ENCODE data around the gene ACACA.

The ACACA gene

DNA sequence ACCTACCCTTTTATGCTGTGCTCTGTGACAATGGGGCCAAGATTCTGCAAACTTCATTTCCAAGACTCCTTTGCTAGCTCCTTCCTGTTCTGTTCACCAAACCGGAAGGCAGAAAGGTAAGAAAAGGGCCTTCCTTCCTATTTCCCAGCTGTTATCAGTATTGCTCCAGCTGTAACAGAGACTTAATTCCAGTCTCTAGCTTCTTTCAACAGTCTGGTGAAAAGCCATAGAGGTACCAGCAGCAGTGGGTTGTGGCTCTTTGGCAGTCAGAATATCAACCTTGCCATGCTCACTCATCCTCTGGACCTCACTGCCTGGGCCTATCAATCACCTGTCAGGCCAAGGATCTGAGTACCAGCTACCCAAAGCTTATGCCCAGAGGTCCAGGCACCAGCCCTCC lies 120.2 kb downstream of the ACACA start:
- no peak for DNase-seq

DNA sequence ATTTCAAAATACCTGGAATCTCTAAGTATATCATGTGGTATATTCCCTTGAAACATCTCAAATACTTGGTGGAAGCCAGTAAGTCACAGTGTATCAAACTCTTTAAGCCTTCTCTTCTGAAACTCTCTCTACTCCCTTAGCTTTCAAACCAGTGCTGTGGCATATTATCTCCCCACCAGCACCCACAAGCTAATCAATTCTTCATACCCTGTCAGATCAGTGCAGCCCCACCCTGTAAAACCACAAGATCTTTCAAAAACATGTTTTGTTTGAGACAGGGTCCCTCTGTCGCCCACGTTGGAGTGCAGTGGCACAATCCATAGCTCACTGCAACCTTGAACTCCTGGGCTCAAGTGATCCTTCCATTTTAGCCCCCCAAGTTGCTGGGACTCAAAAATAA lies 122.4 kb downstream of the ACACA start:
- no peak for DNase-seq

DNA sequence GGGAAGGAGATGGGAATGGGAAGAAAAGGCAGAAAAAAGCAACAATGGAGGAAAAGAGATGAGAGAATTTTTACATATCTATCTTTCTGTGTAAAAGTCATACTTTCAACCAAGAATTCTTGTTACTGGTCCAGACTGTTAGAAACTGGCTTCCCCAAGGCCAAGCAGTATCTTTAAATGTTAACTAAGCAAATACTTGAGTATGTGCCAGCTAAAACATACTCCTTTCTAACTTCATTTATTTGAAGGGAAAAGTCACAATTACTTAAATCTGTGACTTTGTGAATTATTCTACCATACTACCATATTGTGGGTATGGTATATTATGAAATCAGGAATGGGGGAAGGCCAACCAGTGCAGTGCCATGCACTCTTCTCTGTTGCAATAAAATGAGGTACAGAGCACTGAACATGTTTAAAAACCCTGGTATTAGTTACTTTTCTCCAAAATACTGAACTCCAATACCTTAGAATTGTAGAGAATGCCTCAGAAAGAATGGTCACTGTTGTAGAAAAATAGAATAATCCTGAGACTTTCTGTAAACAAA lies 123.1 kb downstream of the ACACA start:
- no peak for DNase-seq

DNA sequence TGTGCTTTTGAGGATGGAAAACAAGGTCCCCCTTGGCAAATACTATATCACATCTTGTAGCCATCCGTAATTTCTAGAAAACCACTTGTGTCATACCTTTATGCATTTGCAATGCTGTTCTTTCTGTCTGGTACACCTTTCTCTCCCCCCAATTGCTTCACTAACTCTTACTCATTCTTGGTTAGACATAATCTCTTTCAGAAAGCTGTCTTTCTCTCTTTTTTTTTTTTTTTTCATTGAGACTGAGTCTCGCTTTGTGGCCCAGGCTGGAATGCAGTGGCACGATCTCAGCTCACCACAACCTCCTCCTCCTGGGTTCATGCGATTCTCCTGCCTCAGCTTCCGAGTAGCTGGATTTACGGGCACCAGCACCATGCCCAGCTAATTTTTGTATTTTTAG lies 125.8 kb downstream of the ACACA start:
- no peak for DNase-seq

DNA sequence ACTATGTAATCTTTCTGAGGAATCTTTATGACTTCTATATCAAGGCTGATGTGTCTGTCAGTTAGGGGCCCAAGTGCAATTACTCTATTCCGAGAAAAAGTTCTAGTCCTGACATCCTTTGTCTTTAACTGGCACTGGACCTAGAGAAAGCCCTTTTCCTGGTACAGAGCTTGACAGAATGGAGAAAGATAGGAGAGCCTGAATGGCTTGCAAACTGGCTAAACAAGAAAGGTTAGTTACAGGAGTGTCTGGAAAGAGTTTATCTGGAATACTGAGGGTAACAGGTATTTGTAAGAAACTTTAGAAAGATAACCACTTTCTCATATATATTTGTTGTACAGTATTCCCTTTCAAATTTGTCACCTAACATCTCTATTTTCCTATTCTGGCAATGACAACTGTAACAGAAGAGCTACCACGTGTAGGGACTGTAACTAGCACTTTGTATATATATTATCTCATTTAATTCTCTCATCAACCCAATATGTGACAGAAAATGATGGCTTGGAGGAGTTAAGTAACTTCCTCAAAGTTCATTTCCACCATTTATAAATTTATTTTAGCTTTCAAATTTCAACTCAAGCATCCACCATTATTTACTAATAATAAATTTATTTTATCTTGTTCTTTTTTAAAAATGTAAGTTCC lies 128.3 kb downstream of the ACACA start:
- DNase-seq = no peak

DNA sequence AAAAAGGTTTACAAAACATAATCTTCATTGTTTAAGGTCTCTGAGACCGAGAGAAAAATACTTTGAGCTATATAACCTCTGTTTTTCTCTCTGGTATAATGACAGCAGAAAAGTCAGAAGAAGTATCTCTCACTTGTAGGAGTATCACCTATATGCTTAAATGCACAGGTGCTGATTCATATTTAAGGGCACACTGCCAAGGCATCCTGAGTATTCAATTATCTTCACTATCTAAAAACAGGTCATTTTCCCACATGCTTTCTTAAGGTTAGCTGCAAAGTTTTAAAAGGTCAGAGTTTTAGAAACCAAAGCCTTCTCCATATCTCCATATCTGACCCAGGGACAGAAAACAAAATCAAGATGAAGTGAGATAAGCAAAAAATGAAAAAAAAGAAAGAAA lies 130.2 kb downstream of the ACACA start:
- DNase-seq = no peak

DNA sequence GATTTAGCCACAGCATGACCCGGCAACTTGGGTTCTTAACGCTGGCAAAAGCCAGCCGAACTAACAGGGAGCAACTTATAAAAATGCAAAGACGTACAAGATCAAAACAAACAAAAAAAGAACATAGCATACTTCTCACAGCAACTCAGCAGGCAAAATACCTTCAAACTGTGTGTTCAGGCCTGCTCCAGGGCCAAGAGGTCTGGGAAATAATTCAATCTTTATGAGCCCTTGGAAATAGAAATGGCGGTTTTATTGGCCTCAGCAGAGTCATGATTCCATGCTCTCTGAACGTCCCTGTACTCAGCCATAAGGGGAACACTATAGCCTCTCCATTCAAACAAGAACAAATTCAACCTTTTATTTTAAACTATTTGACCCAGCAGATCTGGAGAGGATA lies 132.2 kb downstream of the ACACA start:
- DNase-seq = no peak

DNA sequence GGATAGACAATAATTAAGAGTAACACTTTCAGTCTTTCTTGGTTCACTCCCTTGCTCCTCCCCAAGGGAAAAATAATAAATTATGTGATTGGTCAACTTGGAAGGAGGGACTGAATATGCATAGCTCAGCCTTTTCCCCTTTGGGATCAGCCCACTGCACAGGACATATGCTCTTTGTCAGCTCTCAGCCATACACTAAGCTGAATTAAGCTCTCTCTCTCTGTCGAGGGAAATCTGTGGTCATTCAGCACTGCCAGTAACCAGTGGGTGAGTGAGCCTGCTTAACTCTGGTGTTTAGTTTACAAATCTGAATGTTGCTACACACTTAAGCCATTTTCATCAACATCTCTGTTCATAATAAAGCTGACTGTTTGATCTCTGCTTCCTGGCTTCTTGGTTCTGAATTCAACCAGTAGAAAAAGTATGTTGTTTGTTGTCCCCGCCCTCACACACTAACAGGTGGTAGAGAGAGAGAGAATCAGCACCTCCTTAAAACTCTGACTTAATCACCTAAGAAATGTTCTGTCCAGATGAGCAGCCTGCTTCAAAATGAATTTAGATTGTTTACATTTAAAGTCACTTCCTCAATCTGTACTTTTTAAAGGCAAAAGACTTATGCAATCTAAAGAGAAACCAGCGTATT lies 133.1 kb downstream of the ACACA start:
- no peak for DNase-seq

DNA sequence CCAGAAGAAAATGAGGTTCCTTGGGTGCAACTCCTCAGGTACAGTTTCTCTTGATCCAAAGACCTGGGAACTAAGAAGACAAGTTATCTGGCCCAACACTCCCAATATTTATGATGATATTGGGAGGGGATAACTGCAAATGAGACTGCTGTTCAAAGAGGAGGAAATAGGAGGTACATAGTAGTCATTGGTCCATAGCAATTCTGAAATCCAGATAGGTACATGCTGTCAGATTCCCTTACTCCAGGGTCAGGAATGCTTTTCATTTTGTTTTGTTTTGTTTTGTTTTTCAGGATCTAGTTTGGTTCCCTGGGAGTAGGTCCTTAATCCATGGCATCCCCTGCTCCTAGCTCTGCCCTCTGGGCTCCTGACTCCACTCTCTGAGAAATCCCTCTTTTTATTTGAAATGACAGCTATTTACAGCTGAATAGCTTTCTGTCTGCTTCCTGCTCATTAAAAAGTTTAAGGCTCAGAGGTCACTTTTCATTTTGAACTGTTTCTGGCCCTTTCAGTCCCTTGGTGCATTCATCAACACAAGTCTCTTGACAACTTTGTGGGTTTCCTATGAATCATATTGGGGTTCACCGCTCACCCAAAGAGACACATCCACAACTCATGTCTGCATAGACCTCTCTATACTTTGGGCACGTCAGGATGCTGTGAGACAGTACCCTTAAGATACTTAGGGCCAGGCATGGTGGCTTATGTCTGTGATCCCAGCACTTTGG lies 141.0 kb downstream of the ACACA start:
- DNase-seq = no peak

DNA sequence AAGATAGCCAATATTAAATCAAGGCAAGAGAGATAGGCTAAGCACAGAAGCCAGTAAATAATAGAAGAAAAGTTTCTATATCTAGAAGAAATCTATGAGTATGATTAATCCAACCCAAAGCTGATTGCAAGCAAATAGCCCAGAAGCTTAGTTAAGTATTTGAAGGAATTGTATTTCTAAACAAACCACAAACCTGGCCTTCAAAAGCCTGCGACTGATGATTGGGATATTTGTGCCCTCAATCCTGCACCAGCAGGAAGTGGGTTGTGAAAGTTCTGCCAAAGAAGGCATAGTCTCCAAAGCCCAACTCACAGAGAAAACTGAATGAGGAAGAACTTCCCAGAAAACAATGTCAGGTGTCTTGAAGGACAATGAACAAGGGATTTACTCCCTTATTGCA lies 145.3 kb downstream of the ACACA start:
- no peak for DNase-seq

DNA sequence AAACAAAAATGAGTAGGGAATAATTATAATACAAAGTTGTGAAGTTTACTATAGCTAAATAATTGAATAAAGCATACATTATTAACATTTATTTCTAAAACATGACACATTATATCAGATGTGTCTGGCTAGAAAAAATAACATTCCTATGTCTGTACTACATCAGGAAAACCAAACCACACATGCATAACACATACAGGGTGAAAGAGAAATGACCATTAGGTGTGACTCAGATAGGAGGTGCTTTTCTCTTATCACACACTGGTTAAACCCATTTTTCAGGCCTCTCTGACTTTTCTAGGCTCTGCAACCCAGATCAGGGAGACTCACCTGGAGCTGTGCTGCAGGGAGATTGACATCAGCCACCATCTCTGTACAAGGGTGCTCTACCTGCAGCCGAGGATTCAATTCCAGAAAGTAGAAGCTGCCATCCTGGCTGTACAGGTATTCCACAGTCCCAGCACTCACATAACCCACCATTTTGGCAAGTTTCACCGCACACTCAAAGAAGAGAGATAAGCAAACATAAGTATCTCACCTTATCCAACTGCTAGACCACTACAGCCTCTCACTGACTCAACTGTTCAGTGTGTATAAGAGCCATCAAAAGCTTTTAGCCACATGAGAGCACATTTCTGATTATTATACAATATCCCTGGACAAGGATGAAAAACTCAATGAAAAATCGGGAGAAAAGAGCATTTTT lies 147.5 kb downstream of the ACACA start:
- DNase-seq = no peak

DNA sequence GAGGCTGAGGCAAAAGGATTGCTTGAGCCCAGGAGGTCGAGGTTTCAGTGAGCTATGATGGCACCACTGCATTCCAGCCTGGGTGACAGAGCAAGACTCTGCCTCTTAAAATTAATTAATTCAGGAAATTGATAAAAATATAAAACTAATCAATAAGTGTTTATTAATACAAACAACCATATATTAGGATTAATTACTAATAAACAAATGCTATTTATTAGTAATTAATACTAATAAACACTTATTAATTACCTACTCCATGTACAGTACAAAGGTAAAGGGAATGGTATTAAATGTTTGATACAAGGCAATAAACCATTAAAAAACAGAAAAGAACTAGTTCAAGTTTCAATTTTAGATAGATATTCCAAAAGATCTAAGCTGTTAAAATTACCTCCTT lies 150.0 kb downstream of the ACACA start:
- no peak for DNase-seq

DNA sequence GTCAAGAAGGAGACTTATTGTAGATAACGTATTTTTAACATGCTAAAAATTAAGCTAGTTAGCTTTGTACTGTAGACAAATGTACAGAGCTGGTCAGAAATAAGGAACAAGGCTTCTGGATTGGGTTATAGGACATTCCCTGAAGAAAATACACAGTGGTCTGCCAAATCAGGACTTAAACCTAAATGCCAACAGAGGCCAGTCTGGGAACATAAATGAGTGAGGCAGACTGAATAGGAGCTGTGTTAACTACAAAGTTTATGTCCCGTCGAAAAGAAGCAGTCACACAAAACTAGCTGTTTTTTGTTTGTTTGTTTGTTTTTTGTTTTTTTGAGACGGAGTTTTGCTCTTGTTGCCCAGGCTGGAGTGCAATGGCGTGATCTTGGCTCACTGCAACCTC lies 151.2 kb downstream of the ACACA start:
- DNase-seq = no peak

DNA sequence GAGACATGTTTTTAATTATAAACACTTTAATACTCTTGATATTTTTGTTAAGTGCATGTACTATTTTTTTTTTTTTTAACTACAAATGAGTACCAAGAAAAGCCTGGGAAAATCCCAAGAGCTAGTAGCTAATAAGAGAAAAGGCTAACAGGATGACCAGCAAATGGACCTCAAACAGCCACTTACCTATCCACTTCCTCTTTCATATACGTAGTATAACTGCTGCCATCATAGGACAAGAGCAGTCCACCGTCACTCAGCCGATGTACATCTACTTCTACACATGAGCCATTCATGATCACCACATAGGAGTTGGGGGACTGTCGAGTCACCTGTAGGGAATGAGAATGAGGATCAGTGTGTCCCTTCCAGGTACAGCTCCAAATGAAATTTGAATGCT lies 158.8 kb downstream of the ACACA start:
- no peak for DNase-seq

DNA sequence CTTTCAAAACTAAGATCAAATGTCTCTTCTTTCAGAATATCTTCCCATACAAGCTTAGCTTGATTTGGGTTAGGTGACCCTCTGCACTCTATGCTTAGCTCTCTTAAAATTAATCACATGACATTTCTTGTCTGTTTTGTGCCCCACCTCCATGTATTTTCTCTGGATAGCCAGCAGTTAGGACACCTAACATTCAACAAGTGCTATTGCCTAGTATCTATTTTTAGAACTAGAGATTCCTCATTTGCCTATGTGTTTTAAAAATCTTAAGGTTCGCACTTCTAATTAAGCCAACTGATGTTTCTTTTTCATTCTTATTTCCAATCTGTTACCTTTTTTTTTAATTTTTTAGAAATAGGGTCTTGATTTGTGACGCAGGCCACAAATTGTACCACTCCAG lies 160.6 kb downstream of the ACACA start:
- no peak for DNase-seq

DNA sequence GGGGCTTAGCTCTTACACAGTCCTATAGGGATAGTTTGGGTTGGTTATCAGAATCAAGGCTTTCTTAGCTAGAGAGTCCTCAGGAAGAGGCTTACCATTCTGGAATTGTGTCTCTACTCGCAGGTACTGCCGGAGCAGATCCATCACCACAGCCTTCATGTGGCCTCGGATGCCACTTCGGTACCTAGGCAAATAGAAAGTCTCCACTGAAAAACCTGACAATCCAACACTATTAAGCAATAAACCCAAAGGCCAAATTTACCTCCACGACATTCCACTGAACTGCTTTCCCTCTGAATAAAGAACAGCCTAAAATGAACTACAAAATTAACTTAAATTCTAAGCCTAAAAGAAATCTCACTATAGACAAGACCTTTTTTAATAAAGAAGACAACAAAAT lies 166.3 kb downstream of the ACACA start:
- no peak for DNase-seq

DNA sequence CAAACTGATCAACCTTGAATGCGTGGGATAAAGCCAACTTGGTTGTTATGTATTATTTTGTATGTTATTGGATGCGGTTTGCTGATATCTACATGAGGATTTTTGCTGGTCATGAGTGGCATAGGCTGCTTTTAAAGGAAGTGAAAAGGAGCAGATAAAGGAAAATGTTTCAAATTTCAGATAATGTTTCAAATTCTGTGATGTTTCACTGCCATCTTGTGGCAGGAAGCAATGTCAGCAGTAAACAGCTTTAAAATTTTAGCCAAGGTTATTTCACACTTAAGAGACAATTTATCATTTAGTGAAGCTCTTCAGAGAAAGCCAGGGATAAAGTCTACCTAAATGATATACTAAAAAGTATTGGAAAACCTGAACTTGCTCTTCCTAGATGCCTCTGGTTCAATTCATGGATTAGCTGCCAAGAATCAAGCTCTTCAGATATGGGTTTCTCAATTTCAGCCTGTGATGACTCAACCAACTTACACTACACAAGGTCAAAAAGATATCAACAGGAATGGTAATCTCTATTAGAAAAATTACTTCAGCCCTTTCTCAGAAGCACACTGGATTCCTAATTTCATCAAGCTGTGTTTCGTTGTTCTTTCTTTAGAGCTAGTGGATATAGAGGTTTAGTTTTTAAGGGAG lies 166.8 kb downstream of the ACACA start:
- no peak for DNase-seq

DNA sequence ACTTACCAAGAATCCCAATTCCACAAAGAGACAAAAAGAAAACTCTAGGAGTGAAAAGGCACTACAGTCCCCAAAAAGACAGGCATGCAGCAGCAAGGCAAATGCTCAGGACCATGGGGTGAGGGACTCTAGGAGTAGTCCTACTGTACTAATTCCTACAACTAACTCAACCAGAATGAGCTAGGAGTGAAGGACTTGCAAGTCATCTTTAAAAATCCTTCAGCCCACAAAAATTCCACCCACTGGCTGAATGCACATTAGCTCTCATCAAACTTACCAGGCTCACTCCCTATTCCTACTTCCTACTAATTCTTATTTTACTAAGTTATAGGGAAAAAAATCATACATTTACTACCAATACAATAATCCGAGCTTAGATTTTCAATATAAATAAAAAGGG lies 172.5 kb downstream of the ACACA start:
- no peak for DNase-seq

DNA sequence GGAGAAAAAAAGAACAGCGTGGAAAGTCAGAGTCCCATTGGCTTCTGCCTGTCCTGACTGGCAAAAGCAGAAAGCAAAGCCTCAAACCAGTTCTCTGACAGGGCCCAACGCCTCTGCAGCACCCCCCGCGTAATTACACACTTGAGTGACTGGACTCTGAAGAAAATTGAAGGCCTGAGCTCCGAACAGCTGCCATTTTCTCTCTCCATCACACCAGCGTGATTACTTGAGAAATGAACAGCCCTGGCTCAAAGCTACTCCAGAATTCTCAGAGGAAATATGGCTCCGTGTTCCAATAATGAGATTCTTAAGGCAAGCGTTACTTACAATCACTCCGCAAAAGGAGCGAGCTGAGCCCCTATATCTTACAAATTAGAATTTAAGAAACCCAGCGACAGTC lies 173.6 kb downstream of the ACACA start:
- DNase-seq = no peak

DNA sequence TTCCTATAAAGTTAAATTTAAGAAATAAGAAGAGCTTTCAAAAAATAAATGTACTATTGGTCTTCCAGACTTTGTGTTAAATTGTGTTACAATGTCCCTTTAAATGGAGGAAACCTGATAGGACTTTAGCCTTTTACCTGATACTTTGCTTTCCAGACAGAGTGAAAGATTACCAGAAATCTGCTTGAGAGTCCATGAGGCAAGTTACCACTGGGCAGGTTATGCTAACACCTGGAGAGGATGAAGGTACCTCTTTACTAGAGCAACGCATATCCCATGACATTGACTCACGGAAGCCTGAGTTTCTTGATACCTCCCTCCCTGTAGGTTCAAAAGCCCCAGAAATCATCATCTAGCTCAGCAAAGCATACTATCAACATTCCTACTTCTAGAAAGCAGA lies 174.7 kb downstream of the ACACA start:
- DNase-seq = no peak

DNA sequence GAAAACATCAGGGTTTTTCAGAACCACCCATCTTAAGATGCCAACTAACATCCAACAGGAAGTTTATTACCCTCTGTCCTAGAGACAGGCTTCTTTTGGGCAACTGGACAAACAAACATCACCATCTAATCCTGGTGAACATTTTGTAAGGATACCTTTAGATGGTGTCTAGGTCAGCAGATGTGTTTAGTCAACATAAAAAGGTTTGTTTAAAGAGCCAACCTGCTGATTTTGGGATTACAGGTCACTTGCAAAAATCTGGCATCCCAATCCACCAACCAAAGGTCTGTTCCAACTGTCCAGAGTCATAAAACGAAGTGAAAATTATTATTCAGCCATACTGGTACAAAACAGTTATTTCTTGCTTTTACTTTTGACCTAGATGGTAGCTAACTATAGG lies 176.0 kb downstream of the ACACA start:
- DNase-seq = no peak

DNA sequence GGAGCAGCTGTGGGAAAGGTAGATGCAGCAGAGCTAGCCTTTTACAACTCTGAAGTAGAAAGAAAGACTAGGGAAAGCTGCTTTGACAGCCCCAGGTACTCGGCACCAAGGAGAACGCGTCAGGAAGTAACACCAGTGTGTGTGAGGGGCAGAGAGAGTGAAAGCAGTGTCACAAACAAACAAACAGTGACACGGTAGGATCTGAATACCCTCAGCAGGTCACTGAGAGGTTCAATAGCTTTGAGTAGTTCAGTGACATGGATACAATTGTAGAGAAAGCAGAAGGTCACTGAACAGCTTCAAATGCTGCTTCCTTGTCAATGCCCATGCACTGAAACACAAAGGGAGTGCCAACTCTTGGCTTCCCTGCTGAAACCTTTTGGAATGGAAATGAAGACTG lies 181.2 kb downstream of the ACACA start:
- DNase-seq = no peak

DNA sequence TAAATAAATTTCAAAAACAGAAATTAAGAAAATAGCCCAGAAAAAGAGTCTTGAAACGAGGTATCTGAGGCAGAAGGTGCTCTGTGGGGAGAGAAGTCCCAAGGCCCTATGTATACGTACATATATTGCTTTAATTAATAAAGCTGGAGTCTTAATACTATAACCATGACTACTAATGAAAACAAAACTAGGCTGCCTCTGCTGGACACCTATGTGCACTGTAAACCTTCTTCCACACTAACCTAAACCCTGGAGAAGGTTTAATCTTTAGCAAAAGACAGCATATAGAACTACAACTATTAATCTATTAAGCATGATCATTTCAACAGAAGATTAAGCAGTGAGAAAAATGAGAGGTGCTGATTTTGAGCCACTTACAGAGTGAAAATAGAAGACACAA lies 184.8 kb downstream of the ACACA start:
- no peak for DNase-seq

Measured in activated CD4-positive, alpha-beta T cell treated with anti-CD3 and anti-CD28 coated beads, Interleukin-2, amount 50 U/mL, for 4 hours (primary cell).